T1000 (cell line): ENCODE measurements around the gene LPP.
A peak's percentile ranks its signal among the peaks of the same experiment; 100 is the strongest.
"Not testable (repeated sequence)": the region's sequence is repeated elsewhere in the genome, so short reads cannot be mapped to it uniquely, and the experiment has no call there.

Experiments used
- DNase-seq: peaks from one replicate; lab custom pipeline; 2025; ENCODE audit warnings: mixed read lengths; lab: John Stamatoyannopoulos, UW

The LPP gene

GRCh38 chr3:188437926-188438325 lies 284.0 kb downstream of the LPP start:
- DNase-seq = no peak

- DNase-seq = no peak
Measured at GRCh38 chr3:188439080-188439479, 285.1 kb downstream of the LPP start.

GRCh38 chr3:188440340-188440972 lies 286.5 kb downstream of the LPP start:
- DNase-seq = no peak

GRCh38 chr3:188442430-188442829 lies 288.5 kb downstream of the LPP start:
- DNase-seq = no peak

- DNase-seq = not testable (repeated sequence)
Measured at GRCh38 chr3:188445175-188445574, 291.2 kb downstream of the LPP start.

GRCh38 chr3:188446014-188446413 lies 292.1 kb downstream of the LPP start:
- DNase-seq = no peak

- DNase-seq = no peak
Measured at GRCh38 chr3:188446766-188447165, 292.8 kb downstream of the LPP start.

- no peak for DNase-seq
Measured at GRCh38 chr3:188448813-188449212, 294.9 kb downstream of the LPP start.

GRCh38 chr3:188449421-188449820 lies 295.5 kb downstream of the LPP start:
- no peak for DNase-seq

- DNase-seq = no peak
Measured at GRCh38 chr3:188452158-188452772, 298.3 kb downstream of the LPP start.

GRCh38 chr3:188453431-188454384 lies 299.8 kb downstream of the LPP start:
- no peak for DNase-seq

GRCh38 chr3:188455748-188456147 lies 301.8 kb downstream of the LPP start:
- DNase-seq = no peak

- DNase-seq = no peak
Measured at GRCh38 chr3:188458756-188459155, 304.8 kb downstream of the LPP start.

GRCh38 chr3:188465311-188465710 lies 311.4 kb downstream of the LPP start:
- no peak for DNase-seq

- no peak for DNase-seq
Measured at GRCh38 chr3:188468196-188468595, 314.2 kb downstream of the LPP start.

- no peak for DNase-seq
Measured at GRCh38 chr3:188468662-188469061, 314.7 kb downstream of the LPP start.

- peak; percentile 27 for DNase-seq
Measured at GRCh38 chr3:188469228-188469885, 315.4 kb downstream of the LPP start.

GRCh38 chr3:188470508-188471130 lies 316.7 kb downstream of the LPP start:
- DNase-seq = no peak

- no peak for DNase-seq
Measured at GRCh38 chr3:188471723-188472122, 317.8 kb downstream of the LPP start.

- no peak for DNase-seq
Measured at GRCh38 chr3:188472336-188472735, 318.4 kb downstream of the LPP start.

GRCh38 chr3:188473045-188473444 lies 319.1 kb downstream of the LPP start:
- DNase-seq = no peak
